ENCODE measurements around the gene RALY.

- TF ChIP-seq CTCF (IDR thresholded peaks at IDR 0.05; ENCODE audit: low read depth, low read length, poor library complexity, severe bottlenecking) (no peak), EZH2phosphoT487 (IDR thresholded peaks at IDR 0.05; ENCODE audit: borderline replicate concordance, low read length) (no peak)
Measured at GRCh38 chr20:33992923-33993575, 662 bp upstream of the RALY start.

Data from DOHH2 (cell line).